NCI-H1417 treated with DMSO at 0.1 percent for 48 hours (cell line): ENCODE data around the gene SGMS1.
"Not testable (repeated sequence)": the region's sequence is repeated elsewhere in the genome, so short reads cannot be mapped to it uniquely, and the experiment has no call there.

Source experiments
- DNase-seq: peaks from one replicate; lab custom pipeline; 2025; lab: John Stamatoyannopoulos, UW

The SGMS1 gene

GRCh38 chr10:50508315-50509051, 115.3 kb downstream of the SGMS1 start:
- no peak for DNase-seq

GRCh38 chr10:50506861-50507573, 116.7 kb downstream of the SGMS1 start:
- DNase-seq = no peak

- DNase-seq = no peak
These were observed 119.4 kb downstream of the SGMS1 start for GRCh38 chr10:50504389-50504788.

- DNase-seq = no peak
These were observed 120.0 kb downstream of the SGMS1 start for GRCh38 chr10:50503661-50504320.

GRCh38 chr10:50503156-50503555, 120.6 kb downstream of the SGMS1 start:
- not testable (repeated sequence) for DNase-seq

GRCh38 chr10:50501924-50502452, 121.8 kb downstream of the SGMS1 start:
- no peak for DNase-seq

GRCh38 chr10:50501478-50501877, 122.3 kb downstream of the SGMS1 start:
- no peak for DNase-seq

- DNase-seq = no peak
These were observed 125.3 kb downstream of the SGMS1 start for GRCh38 chr10:50498465-50498864.

- DNase-seq = no peak
These were observed 126.0 kb downstream of the SGMS1 start for GRCh38 chr10:50497758-50498157.

- DNase-seq = no peak
These were observed 127.5 kb downstream of the SGMS1 start for GRCh38 chr10:50496228-50496627.

GRCh38 chr10:50490241-50490640, 133.5 kb downstream of the SGMS1 start:
- no peak for DNase-seq

GRCh38 chr10:50484550-50484949, 139.2 kb downstream of the SGMS1 start:
- not testable (repeated sequence) for DNase-seq

- no peak for DNase-seq
These were observed 143.4 kb downstream of the SGMS1 start for GRCh38 chr10:50480054-50481007.

GRCh38 chr10:50477287-50478203, 146.2 kb downstream of the SGMS1 start:
- no peak for DNase-seq

GRCh38 chr10:50473756-50474155, 150.0 kb downstream of the SGMS1 start:
- DNase-seq = no peak

- DNase-seq = no peak
These were observed 150.8 kb downstream of the SGMS1 start for GRCh38 chr10:50472914-50473313.

GRCh38 chr10:50471583-50471975, 152.2 kb downstream of the SGMS1 start:
- no peak for DNase-seq

GRCh38 chr10:50470798-50471582, 152.8 kb downstream of the SGMS1 start:
- no peak for DNase-seq

- DNase-seq = no peak
These were observed 153.4 kb downstream of the SGMS1 start for GRCh38 chr10:50470345-50470744.

GRCh38 chr10:50469778-50470193, 154.0 kb downstream of the SGMS1 start:
- no peak for DNase-seq
